Thyroid gland (tissue), 4 donors: Measurements from ENCODE around the gene OR13F1.

ENCODE experiments used
- POLR2A ChIP-seq, 2 donors: fragments of 450-650 bp; IDR thresholded peaks; one replicate each; pipeline ENCODE4 v1.6.1; 2017; ENCODE audit warnings: antibody characterized with exemption in 2 of 2, mild to moderate bottlenecking in 2 of 2, moderate library complexity in 1 of 2
- TF ChIP-seq, protein P1 (sequence below), 6 experiments: fragments of 200-600 bp in 3 of 6; fragments of 450-650 bp in 3 of 6; sonication (generic) in 3 of 6; IDR thresholded peaks; one replicate each; pipeline ENCODE4 v1.5.1; 2016 to 2019; ENCODE audit warnings: antibody characterized with exemption in 6 of 6, mild to moderate bottlenecking in 2 of 6, inconsistent platforms in 1 of 6, moderate library complexity in 1 of 6

DNA sequence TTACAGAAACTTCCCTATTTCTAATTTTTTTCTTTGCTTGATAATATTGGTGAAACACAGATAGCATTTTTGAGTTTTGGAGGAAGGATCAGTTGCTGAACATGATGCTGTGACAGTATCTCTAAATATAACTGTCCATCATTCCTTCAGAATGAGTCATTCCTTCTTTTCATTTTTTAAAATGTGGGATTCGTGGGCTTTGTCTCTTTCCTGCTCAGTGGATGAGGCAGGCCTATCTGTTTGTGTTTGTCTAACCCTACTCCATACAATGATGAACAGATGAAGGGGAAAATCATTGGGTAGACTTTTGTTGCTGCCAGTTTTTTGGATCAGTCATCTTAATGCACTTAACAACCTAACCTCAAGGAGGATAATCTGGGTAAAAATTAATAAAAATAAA, 49.2 kb downstream of the OR13F1 start:
- TF ChIP-seq, protein P1, sequence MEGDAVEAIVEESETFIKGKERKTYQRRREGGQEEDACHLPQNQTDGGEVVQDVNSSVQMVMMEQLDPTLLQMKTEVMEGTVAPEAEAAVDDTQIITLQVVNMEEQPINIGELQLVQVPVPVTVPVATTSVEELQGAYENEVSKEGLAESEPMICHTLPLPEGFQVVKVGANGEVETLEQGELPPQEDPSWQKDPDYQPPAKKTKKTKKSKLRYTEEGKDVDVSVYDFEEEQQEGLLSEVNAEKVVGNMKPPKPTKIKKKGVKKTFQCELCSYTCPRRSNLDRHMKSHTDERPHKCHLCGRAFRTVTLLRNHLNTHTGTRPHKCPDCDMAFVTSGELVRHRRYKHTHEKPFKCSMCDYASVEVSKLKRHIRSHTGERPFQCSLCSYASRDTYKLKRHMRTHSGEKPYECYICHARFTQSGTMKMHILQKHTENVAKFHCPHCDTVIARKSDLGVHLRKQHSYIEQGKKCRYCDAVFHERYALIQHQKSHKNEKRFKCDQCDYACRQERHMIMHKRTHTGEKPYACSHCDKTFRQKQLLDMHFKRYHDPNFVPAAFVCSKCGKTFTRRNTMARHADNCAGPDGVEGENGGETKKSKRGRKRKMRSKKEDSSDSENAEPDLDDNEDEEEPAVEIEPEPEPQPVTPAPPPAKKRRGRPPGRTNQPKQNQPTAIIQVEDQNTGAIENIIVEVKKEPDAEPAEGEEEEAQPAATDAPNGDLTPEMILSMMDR (IDR thresholded peaks at IDR 0.05): no peak
- TF ChIP-seq POLR2A (IDR thresholded peaks at IDR 0.05): no peak
